Neural cell (in vitro differentiated cells): Measurements from ENCODE around the gene NFIA.

Experiments used
- EZH2 ChIP-seq: fragments of 200-600, 300-800 bp; shearing (Covaris generic), sonication (generic); IDR thresholded peaks from 2 replicates; pipeline ENCODE4 v1.6.1; 2014; ENCODE audit warnings: antibody characterized with exemption, low read length, borderline replicate concordance, mild to moderate bottlenecking; ENCODE audit not compliant: insufficient read depth, poor library complexity, severe bottlenecking
- MXI1 ChIP-seq: fragments of 450-650 bp; conservative IDR thresholded peaks from 2 replicates; pipeline ENCODE4 v1.6.1; 2014; ENCODE audit warnings: antibody characterized with exemption, mild to moderate bottlenecking; ENCODE audit not compliant: poor library complexity, severe bottlenecking
- POLR2AphosphoS5 ChIP-seq: IDR thresholded peaks from 2 replicates; pipeline ENCODE4 v1.6.1; 2012
- TF ChIP-seq, protein P1 (sequence below): fragments of 450-650 bp; IDR thresholded peaks from 2 replicates; pipeline ENCODE4 v1.5.1; 2014; ENCODE audit warnings: antibody characterized with exemption, mild to moderate bottlenecking, moderate library complexity; ENCODE audit not compliant: poor library complexity, severe bottlenecking

DNA sequence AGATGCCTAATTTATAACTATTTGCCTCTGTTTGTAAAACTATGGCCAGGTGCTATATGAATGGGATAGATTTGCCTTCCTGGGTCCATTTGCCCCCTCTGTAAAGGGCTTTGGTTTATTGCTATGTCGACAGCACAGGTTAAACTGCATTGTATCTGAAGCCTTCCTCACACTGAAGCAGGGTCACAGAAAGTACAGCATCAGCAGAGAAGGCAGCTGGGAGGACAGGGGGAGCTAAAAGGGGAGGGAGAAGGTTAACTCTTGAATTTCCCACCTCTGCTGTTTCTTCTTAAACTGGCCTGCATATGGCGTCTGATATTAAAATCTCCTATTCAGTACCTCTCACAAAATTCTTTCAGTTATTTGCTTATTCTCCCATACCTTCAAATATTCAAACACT, 345.1 kb downstream of the NFIA start:
- TF ChIP-seq MXI1 = no peak
- no peak for TF ChIP-seq EZH2
- TF ChIP-seq, protein P1, sequence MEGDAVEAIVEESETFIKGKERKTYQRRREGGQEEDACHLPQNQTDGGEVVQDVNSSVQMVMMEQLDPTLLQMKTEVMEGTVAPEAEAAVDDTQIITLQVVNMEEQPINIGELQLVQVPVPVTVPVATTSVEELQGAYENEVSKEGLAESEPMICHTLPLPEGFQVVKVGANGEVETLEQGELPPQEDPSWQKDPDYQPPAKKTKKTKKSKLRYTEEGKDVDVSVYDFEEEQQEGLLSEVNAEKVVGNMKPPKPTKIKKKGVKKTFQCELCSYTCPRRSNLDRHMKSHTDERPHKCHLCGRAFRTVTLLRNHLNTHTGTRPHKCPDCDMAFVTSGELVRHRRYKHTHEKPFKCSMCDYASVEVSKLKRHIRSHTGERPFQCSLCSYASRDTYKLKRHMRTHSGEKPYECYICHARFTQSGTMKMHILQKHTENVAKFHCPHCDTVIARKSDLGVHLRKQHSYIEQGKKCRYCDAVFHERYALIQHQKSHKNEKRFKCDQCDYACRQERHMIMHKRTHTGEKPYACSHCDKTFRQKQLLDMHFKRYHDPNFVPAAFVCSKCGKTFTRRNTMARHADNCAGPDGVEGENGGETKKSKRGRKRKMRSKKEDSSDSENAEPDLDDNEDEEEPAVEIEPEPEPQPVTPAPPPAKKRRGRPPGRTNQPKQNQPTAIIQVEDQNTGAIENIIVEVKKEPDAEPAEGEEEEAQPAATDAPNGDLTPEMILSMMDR = no peak
- TF ChIP-seq POLR2AphosphoS5 = no peak
